GM21576 (cell line): ENCODE results near the gene POPDC2.

Source experiments
- ATAC-seq: cut with Tn5 transposase; IDR thresholded peaks from one replicate; pipeline ENCODE4 v1.9.1; 2021; ENCODE audit warnings: mild to moderate bottlenecking, moderate library complexity; ENCODE audit not compliant: unreplicated experiment

The POPDC2 gene

GRCh38 chr3:119672776-119673175 lies 12.4 kb upstream of the POPDC2 start:
- ATAC-seq, result no peak

DNA sequence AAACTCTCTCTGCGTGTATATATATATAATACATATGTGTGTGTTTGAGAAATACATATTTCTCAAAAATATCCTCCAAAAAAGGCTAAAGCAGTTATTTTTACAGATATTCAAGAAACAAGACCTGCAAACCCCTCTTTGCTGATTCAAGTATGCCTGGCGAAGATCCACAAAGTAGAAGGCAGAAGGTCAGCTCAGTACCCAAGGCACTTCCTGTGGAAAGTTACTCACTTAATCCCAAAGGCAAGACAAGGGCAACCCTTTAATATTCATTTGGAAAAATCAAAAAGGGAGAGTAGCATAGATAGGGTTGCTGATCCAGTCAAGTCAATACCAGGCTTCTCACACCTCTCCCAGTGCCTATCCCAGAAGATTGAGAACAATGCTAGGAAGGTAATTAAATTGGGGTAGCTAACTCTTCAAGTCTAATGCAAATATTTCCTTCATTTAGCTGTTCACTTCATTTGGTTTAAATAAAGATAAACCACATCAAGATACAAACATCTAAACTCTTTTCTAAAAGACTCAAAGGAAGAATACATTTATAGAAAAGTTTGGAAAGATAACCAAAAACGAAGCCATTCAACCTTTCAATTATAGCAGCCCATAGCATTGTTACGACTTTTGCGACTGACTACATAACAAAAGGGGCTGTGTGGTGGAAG lies 9.6 kb upstream of the POPDC2 start:
- no peak for ATAC-seq

DNA sequence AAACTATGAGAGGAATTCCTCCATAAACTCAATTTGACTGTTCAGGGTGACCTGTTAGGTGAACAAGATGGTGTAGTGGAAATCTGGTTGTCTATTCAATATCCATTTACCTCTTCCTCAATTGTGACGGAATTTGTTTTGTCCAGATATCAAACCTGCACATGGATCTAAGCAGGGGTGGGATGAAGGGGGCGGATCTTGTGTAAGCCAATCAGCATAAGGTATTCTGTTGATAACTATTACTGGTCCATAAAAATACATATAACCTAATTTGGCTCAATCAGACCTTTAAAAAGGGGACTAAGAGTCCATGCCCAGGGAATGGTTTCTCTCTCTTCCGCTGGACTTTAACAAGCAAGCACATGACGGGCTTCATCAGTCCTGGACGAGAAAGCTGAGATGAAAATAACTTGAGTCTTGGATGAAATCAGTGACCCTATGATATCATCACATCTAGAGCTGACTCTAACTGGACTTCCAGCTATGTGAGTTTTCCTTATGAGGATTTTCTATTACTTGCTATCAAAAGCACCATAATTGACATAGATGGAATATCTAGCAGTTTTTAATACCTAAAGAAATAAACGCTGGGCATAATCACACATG lies 5.7 kb upstream of the POPDC2 start:
- no peak for ATAC-seq

DNA sequence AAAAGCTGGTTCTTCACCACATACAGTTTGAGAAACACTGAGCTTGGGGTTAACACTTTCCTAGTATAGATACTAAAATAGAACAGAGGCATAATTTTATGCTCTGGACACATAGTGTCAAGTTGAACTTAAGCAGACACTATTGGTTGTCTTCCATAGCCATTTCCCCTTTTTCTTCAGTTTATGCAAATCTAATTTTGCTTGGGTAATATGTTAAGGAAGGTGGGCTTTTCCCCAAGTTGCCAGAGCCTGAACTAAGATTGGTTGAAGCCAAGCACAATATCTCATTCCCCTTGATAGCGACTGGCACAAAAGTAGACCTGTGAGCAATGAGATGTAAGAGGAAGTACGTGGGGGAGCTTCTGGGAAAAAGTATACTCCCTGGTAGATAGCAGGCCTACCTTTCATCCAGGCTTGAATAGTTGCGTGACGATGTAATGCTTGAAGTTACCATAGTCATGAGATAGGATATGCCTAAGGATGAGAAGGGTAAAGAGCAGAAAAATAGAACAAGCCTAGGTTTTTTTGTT lies 4.5 kb upstream of the POPDC2 start:
- ATAC-seq, result no peak

DNA sequence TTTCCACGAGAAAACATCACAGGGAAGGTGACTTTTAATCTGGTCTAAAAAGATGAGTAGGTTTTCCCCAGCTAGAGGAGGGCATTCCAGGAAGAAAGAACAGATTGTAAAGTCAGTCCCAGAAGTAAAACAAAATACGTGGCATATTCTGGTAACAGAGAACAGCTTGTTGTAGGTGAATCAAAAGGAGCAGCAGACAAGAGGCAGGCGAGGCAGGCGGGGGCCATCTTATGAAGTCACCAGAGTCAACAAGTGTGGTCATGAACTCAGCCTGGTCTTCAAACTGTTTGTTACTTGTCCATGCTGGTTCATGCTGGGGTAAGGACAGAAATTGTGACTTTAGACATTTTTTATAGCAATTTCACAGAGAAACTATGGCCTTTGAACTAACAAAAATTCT lies 4.0 kb upstream of the POPDC2 start:
- ATAC-seq, result no peak

DNA sequence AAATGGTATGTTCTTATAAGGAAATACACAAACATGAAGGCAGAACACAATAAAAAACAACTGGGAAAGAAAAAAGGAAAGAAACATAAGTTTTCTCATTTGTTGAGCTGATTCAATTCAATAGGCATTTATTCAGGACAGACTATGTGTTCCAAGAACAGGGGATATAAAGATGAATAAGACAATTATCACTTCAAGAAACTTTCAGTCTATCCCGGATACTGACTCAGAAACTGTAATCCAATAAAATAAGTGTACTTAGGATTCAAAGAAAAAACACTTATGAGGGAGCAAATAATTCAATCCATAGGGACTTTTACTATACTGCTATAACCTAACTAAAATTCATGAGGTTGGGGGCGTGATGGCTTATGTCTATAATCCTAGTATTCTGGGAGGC lies 3.5 kb upstream of the POPDC2 start:
- ATAC-seq, result no peak

GRCh38 chr3:119662604-119663373 lies 2.4 kb upstream of the POPDC2 start:
- no peak for ATAC-seq

GRCh38 chr3:119659606-119660291 lies 640 bp downstream of the POPDC2 start:
- ATAC-seq, result no peak

DNA sequence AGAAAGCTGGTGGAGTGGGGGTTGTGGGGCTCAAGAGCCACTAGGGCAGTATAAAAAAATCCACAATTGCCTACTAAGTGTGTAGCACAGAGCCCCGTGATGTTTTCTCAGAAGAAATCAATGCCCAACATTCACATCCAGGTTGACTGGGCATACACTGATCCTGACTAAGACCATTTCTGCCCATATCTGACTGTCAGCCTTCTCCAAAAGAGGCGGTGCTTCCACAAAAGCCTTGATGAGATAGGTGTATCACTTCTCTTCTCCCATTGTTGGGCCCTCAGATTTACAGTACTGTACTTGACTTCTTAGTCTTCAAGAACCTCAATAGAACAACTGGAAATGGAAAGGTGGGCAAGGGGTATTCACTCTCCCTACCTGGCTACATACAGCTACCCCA lies 1.4 kb downstream of the POPDC2 start:
- no peak for ATAC-seq

DNA sequence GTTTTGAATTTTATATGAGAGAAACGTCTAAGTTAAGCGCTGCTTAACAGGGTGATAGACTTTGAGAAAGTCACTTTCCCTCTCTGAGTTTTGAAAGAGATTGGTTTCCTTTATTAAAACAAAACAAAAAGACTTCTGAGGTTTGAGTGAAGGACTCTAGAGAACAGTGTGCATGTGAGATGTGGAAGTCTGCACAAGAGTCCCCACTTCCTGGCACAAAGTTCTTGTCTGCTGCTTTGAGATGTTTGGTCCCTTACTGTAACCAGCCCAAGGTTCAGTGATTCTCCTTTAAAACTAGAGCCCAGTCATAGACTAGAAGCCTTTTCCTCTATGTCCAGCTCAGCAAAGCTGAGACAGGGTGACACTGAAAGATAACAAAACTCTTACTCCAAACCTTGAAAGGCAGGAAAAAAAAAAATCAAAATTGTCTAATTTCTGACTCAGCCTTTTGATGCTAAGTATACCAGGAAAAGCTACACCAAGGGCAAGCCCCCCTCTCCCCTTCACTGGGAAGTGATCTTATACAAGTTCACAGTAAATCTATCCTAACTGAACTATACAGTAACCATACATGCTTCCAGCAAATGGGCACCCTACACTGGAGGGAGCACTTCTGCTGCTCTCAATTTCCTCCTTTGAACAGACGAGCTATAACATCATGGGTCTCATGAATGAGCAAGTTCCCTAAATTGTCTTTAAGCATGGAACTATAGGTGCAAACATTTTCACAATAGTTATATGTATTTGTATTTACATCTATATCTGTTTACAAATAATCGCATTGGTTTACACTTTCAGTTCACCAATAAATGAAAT lies 2.3 kb downstream of the POPDC2 start:
- peak; percentile 73 for ATAC-seq

DNA sequence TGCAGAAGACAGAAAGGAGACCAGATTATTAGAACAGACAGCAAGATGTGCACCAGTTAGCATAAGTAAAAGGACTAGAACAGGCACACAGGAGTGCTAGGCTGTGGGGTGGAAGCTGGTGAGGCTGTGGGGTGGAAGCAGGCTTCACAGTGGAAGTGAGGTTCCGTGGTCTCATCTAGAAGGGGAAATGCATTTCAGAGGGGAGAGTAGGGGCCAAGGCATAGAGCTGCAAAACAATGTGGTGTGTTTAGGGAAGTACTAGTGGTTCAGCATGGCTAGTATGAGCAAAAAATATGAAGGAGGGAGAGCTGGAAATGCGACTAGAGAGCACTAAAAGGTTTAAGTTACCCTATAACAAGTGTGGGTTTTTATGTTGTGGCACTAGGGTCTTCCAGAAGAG lies 6.5 kb downstream of the POPDC2 start:
- ATAC-seq, result no peak

DNA sequence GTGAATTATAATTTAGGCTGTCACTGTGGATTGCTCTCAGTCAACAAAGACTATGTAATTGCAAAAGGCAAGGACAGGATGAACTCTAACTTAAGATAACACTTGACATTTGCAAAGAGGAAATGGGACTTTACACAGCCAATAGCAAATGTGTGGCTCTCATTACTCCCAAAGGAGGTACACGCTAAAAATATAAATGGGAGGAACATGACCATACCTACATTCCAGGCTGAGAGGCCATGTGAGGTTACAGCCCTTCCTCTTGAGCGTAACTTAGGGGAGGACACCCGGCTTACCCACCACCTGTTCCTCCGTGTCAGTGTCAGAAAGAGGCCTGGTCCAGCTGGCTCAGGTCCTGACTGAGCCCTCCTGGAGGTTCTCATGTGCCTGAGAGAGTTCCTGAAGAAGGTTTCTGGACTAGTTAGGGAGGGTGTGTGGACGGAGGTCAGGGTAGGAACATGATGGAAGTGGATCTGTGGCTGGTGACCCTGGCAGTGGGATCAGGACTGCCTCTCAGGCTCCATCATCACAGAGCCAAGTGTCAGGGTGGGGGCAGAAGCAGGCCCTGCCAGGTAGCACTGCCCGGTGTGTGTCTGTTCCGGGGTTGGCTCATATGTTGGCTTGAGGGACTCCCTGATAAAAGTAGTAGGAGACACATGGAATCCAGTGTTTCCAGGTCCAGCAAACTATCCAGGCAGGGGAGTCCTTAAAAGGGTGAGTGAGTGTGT lies 7.9 kb downstream of the POPDC2 start:
- no peak for ATAC-seq

GRCh38 chr3:119649761-119650160 lies 10.6 kb downstream of the POPDC2 start:
- no peak for ATAC-seq

GRCh38 chr3:119647843-119648575 lies 12.4 kb downstream of the POPDC2 start:
- ATAC-seq, result no peak

- no peak for ATAC-seq
These were observed 13.2 kb downstream of the POPDC2 start for GRCh38 chr3:119647171-119647570.

- ATAC-seq, result no peak
These were observed 14.6 kb downstream of the POPDC2 start for GRCh38 chr3:119645813-119646212.

DNA sequence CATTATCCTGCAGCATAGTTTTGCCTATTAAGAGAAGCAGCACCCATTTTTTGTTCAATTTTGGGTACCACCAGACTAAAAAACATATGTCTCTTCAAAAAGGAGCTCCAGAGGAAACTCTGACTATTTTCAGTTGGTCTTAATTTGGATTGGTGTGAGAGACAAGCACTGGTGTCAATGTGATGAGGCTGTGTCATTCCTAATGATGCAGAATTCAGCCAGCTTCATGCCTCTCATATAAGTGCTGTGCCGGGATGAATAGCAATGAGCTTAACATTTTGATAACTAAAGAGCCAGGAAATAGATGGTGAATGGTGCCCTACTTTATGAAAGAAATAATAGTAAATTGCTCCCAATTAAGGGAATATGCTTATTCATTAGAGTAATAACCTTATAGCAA lies 15.9 kb downstream of the POPDC2 start:
- no peak for ATAC-seq

GRCh38 chr3:119643528-119643927 lies 16.9 kb downstream of the POPDC2 start:
- ATAC-seq, result no peak
